IMR-90 (cell line): ENCODE data around the gene KRT35. TPM values are rescaled to one million over a fixed set of nuclear protein-coding genes. Genes with fewer than 3 reads are reported as not detected.

ENCODE experiments used
- ATAC-seq: fragments of 200-7000 bp; cut with Tn5 transposase; 2 replicates; pipeline ENCODE4 v1.9.1; 2020; ENCODE audit warnings: low read depth, mild to moderate bottlenecking, moderate library complexity
- BruUV-seq: library from RNA; stranded (reverse); fragments of 400-500 nt; replicated peaks from 2 replicates; lab custom pipeline; 2021; lab: Mats Ljungman, UMichigan
- CTCF ChIA-PET: fragments of 300-600 bp; formaldehyde crosslinking; extraction: SDS; loops from one replicate; lab custom pipeline; 2021; ENCODE audit warnings: antibody characterized with exemption; lab: Yijun Ruan, JAX
- POLR2A ChIA-PET: fragments of 300-600 bp; sonication (Branson Sonifier 250); formaldehyde crosslinking; loops from one replicate; lab custom pipeline; 2022; ENCODE audit warnings: antibody characterized with exemption; ENCODE audit not compliant: unreplicated experiment; lab: Charles Lee
- DNase-seq: peaks from one replicate; pipeline ENCODE4 v3.0.0; 2013
- H2AFZ ChIP-seq: replicated peaks from 2 replicates; pipeline ENCODE3; 2013; ENCODE audit warnings: low read length, mild to moderate bottlenecking; ENCODE audit not compliant: poor library complexity
- H2AK5ac ChIP-seq: 2 replicates; pipeline ENCODE4 v1.6.1; 2013; ENCODE audit warnings: low read depth, low read length, inconsistent platforms
- H2AK9ac ChIP-seq: replicated peaks from 2 replicates; pipeline ENCODE3; 2013; ENCODE audit warnings: mild to moderate bottlenecking, low read depth, low read length, moderate library complexity; ENCODE audit not compliant: poor library complexity
- H2BK120ac ChIP-seq: 2 replicates; pipeline ENCODE4 v1.6.1; 2013; ENCODE audit warnings: low read depth, low read length, inconsistent platforms
- H2BK15ac ChIP-seq: 3 replicates; pipeline ENCODE4 v1.6.1; 2013; ENCODE audit warnings: low read depth, low read length, inconsistent platforms
- H2BK20ac ChIP-seq: 2 replicates; pipeline ENCODE4 v1.6.1; 2013; ENCODE audit warnings: low read depth, mild to moderate bottlenecking, inconsistent platforms, low read length, moderate library complexity
- H2BK5ac ChIP-seq: 2 replicates; pipeline ENCODE4 v1.6.1; 2013; ENCODE audit warnings: mild to moderate bottlenecking, low read depth, low read length, inconsistent platforms; ENCODE audit not compliant: poor library complexity, severe bottlenecking
- H3K14ac ChIP-seq: replicated peaks from 2 replicates; pipeline ENCODE4 v1.6.1; 2013; ENCODE audit warnings: low read depth, low read length, inconsistent platforms
- H3K18ac ChIP-seq: 2 replicates; pipeline ENCODE4 v1.6.1; 2013; ENCODE audit warnings: low read depth, low read length, control low read depth
- H3K23ac ChIP-seq: 2 replicates; pipeline ENCODE4 v1.6.1; 2013; ENCODE audit warnings: low read depth, low read length, inconsistent platforms
- H3K27ac ChIP-seq: 2 replicates; pipeline ENCODE4 v1.5.1; 2013; ENCODE audit warnings: mild to moderate bottlenecking, control low read depth, low read length; ENCODE audit not compliant: insufficient read depth
- H3K27me3 ChIP-seq: 2 replicates; pipeline ENCODE4 v1.6.1; 2013; ENCODE audit warnings: low read length; ENCODE audit not compliant: control insufficient read depth, insufficient read depth
- H3K36me3 ChIP-seq: 2 replicates; pipeline ENCODE4 v1.6.1; 2013; ENCODE audit warnings: low read length, mixed read lengths; ENCODE audit not compliant: control insufficient read depth, insufficient read depth
- H3K4ac ChIP-seq: 2 replicates; pipeline ENCODE4 v1.6.1; 2013; ENCODE audit warnings: low read depth, low read length, inconsistent platforms
- H3K4me1 ChIP-seq: 2 replicates; pipeline ENCODE4 v1.6.1; 2013; ENCODE audit warnings: low read length, mixed read lengths; ENCODE audit not compliant: control insufficient read depth, insufficient read depth
- H3K4me2 ChIP-seq: 2 replicates; pipeline ENCODE4 v1.6.1; 2013; ENCODE audit warnings: low read depth, mild to moderate bottlenecking, control low read depth, low read length, moderate library complexity
- H3K4me3 ChIP-seq: 2 replicates; pipeline ENCODE4 v1.5.1; 2013; ENCODE audit warnings: low read depth, mild to moderate bottlenecking, control low read depth, low read length, moderate library complexity; ENCODE audit not compliant: insufficient read depth
- H3K56ac ChIP-seq: 2 replicates; pipeline ENCODE4 v1.6.1; 2013; ENCODE audit warnings: low read length, inconsistent platforms; ENCODE audit not compliant: insufficient read depth; ENCODE audit errors: extremely low read depth
- H3K79me1 ChIP-seq, 2 experiments: 2 replicates each; pipeline ENCODE4 v1.6.1; 2013; ENCODE audit warnings: low read length in 2 of 2, inconsistent platforms in 1 of 2, low read depth in 1 of 2
- H3K9ac ChIP-seq: 2 replicates; pipeline ENCODE4 v1.6.1; 2013; ENCODE audit warnings: low read depth, low read length, control low read depth
- H3K9me1 ChIP-seq: 2 replicates; pipeline ENCODE4 v1.6.1; 2013; ENCODE audit warnings: low read length, inconsistent platforms; ENCODE audit not compliant: insufficient read depth
- H3K9me3 ChIP-seq: 2 replicates; pipeline ENCODE4 v1.6.1; 2013; ENCODE audit warnings: low read length; ENCODE audit not compliant: control insufficient read depth, insufficient read depth
- H4K20me1 ChIP-seq: 2 replicates; pipeline ENCODE4 v1.6.1; 2013; ENCODE audit warnings: low read length, inconsistent platforms; ENCODE audit not compliant: insufficient read depth
- H4K5ac ChIP-seq: 2 replicates; pipeline ENCODE4 v1.6.1; 2013; ENCODE audit warnings: mild to moderate bottlenecking, low read depth, low read length, control low read depth
- H4K8ac ChIP-seq, 2 experiments: 2 replicates each; pipeline ENCODE4 v1.6.1; 2013; ENCODE audit warnings: low read depth in 2 of 2, low read length in 2 of 2, control low read depth in 1 of 2, inconsistent platforms in 1 of 2
- H4K91ac ChIP-seq: 2 replicates; pipeline ENCODE4 v1.6.1; 2013; ENCODE audit warnings: low read depth, low read length, inconsistent platforms; ENCODE audit not compliant: insufficient read depth
- POLR2A ChIP-seq: IDR thresholded peaks from 2 replicates; pipeline ENCODE4 v1.6.1; 2012; ENCODE audit warnings: mild to moderate bottlenecking, low read depth, low read length
- RFX5 ChIP-seq: IDR thresholded peaks from 2 replicates; pipeline ENCODE4 v1.8.0; 2012; ENCODE audit warnings: low read depth, mild to moderate bottlenecking, low read length, moderate library complexity
- WGBS, 2 experiments: methylation state at CpG; one replicate each; pipeline versions ENCODE4 v1.1.5 to v1.1.7; 2013; ENCODE audit warnings: missing lambda C conversion rate in 2 of 2; ENCODE audit not compliant: insufficient read length in 1 of 2; ENCODE audit errors: extremely low coverage in 2 of 2; 5-methylcytosine and 5-hydroxymethylcytosine counted together
- dilution Hi-C: fragments of 300-500 bp; cut with HindIII; formaldehyde crosslinking; loops from one replicate; pipeline ENCODE4 v1.14.3; 2018; ENCODE audit warnings: low sequenced_read_pairs; ENCODE audit not compliant: unreplicated experiment
- in situ Hi-C: fragments of 300-500 bp; cut with MboI; formaldehyde crosslinking; loops from 3 replicates; pipeline ENCODE4 v1.14.3; 2019; ENCODE audit warnings: low sequenced_read_pairs, inconsistent platforms, mixed read lengths
- intact Hi-C: fragments of 100-400 bp; cut with micrococcal nuclease; formaldehyde crosslinking; loops from 2 replicates; pipeline ENCODE4 v1.10.0; 2022
- polyA plus RNA-seq, 3 experiments: library from polyadenylated mRNA; depleted of rRNA; stranded (reverse); fragments of >200 nt; gene quantifications; 2 replicates each; pipeline ENCODE4 v1.2.3, GENCODE V29; 2012; ENCODE audit warnings: low replicate concordance in 1 of 3
- total RNA-seq: library from RNA; depleted of rRNA; stranded (reverse); fragments of >200 nt; gene quantifications from 2 replicates; pipeline ENCODE4 v1.2.3, GENCODE V29; 2012

KRT35 gene
- total and polyA plus RNA-seq, 2 of the 4 experiments (the other 2 are of a cell fraction), result not detected

GRCh38 chr17:41504246-41504977, 23.5 kb upstream of the KRT35 start:
- peak overlapping the region; percentile 51 for H3K4me2 ChIP-seq
- BruUV-seq, result no TSS peak
- POLR2A ChIA-PET, result no interaction called here
- in situ Hi-C loops (no loop called here), dilution Hi-C loops (no loop called here), intact Hi-C loops (loop anchor here (1.0 kb wide), 1 partner anchor 38 kb away; no protein-coding TSS in a partner anchor)
- H3K36me3 ChIP-seq, result no peaks in the 10 kb centered on the region
- H3K9me3 ChIP-seq, result no peaks in the 10 kb centered on the region
- no peak overlapping the region for H4K5ac ChIP-seq
- H2AK5ac ChIP-seq, result peak overlapping the region; percentile 44
- peaks cover 13% of the 10 kb centered on the region for H3K9me1 ChIP-seq
- H4K8ac ChIP-seq, result peak overlapping the region in 1 of 2 experiments; percentile 0; a peak in 1 of 4 replicates
- H3K79me1 ChIP-seq, result no peaks in the 10 kb centered on the region
- H2BK5ac ChIP-seq, result peak overlapping the region; percentile 30
- no peak overlapping the region for H3K23ac ChIP-seq
- peak overlapping the region; percentile 22; the same call in 1 of the 2 replicates for H3K27ac ChIP-seq
- H3K4ac ChIP-seq, result 0 out of 2 replicates have a peak overlapping the region, but pooled peaks have one; percentile 34
- peak overlapping the region; percentile 25 for H2AFZ ChIP-seq
- H3K27me3 ChIP-seq, result no peaks in the 10 kb centered on the region; the same call in 1 of the 2 replicates
- no peak overlapping the region for H3K4me3 ChIP-seq
- no peak overlapping the region for H2BK20ac ChIP-seq
- H2AK9ac ChIP-seq, result no peak overlapping the region
- WGBS, 2 experiments, result no CpG with 5 or more reads among the region's 8 CpGs
- no peak overlapping the region for H3K56ac ChIP-seq
- DNase-seq (peak; percentile 69), ATAC-seq (peak; percentile 67)
- peaks cover 16% of the 10 kb centered on the region for H3K4me1 ChIP-seq
- H3K18ac ChIP-seq, result 0 out of 2 replicates have a peak overlapping the region, but pooled peaks have one; percentile 6
- H4K91ac ChIP-seq, result no peak overlapping the region; the same call in 1 of the 2 replicates
- H2BK120ac ChIP-seq, result no peak overlapping the region
- no peak overlapping the region for H2BK15ac ChIP-seq
- CTCF ChIA-PET, result interaction anchor here (1.0 to 1.5 kb wide), 2 partner anchors 44 to 159 kb away, joined by 3 to 4 read pairs; no protein-coding TSS in a partner anchor
- TF ChIP-seq POLR2A, result no peak
- no peak for TF ChIP-seq RFX5
- H3K9ac ChIP-seq, result no peak overlapping the region
- H3K14ac ChIP-seq, result no peak overlapping the region
- H4K20me1 ChIP-seq, result no peaks in the 10 kb centered on the region
